Astrocyte (in vitro differentiated cells and primary cell): ENCODE measurements around the gene SLC35B3.

ENCODE experiments used
- EZH2 ChIP-seq: IDR thresholded peaks from 2 replicates; pipeline ENCODE4 v1.6.1; 2012; ENCODE audit warnings: mild to moderate bottlenecking, low read length, inconsistent platforms; ENCODE audit not compliant: insufficient read depth
- TF ChIP-seq, protein P1 (sequence below): IDR thresholded peaks from 2 replicates; pipeline ENCODE4 v1.5.1; 2011; ENCODE audit warnings: low read depth, mild to moderate bottlenecking, inconsistent platforms, low read length, moderate library complexity; ENCODE audit not compliant: insufficient read depth

- no peak for TF ChIP-seq EZH2
- TF ChIP-seq, protein P1, sequence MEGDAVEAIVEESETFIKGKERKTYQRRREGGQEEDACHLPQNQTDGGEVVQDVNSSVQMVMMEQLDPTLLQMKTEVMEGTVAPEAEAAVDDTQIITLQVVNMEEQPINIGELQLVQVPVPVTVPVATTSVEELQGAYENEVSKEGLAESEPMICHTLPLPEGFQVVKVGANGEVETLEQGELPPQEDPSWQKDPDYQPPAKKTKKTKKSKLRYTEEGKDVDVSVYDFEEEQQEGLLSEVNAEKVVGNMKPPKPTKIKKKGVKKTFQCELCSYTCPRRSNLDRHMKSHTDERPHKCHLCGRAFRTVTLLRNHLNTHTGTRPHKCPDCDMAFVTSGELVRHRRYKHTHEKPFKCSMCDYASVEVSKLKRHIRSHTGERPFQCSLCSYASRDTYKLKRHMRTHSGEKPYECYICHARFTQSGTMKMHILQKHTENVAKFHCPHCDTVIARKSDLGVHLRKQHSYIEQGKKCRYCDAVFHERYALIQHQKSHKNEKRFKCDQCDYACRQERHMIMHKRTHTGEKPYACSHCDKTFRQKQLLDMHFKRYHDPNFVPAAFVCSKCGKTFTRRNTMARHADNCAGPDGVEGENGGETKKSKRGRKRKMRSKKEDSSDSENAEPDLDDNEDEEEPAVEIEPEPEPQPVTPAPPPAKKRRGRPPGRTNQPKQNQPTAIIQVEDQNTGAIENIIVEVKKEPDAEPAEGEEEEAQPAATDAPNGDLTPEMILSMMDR = no peak
Measured at GRCh38 chr6:8392569-8392968, 42.8 kb downstream of the SLC35B3 start.
